ENCODE data around the gene TENM3. TPM values are rescaled to one million over a fixed set of nuclear protein-coding genes. Genes with fewer than 3 reads are reported as not detected.

TENM3 gene
- total and polyA plus RNA-seq, 2 donors from 2014 or later = 0.58 to 6.8 TPM

GRCh38 chr4:182252220-182252619 is 9.0 kb downstream of the TENM3 start:
- Histone ChIP-seq H3K27ac (ENCODE audit: low read depth in 2 of 2, low read length in 2 of 2) (no peak overlapping the region), H3K4me3 (ENCODE audit: low read length in 3 of 3) (no peak overlapping the region), H3K36me3 (ENCODE audit: control insufficient read depth in 2 of 3, insufficient read depth in 3 of 3, low read length in 3 of 3) (no peaks in the 10 kb centered on the region), H3K27me3 (ENCODE audit: control insufficient read depth, insufficient read depth, low read length) (no peaks in the 10 kb centered on the region), H3K9me3 (ENCODE audit: control insufficient read depth in 2 of 3, insufficient read depth in 1 of 3, low read length in 3 of 3) (no peaks in the 10 kb centered on the region), H3K9ac (ENCODE audit: low read length in 3 of 3) (no peak overlapping the region), H3K4me1 (ENCODE audit: control insufficient read depth in 2 of 3, insufficient read depth in 2 of 3, low read depth in 1 of 3, low read length in 3 of 3) (no peaks in the 10 kb centered on the region)
- no peak for TF ChIP-seq CTCF (IDR thresholded peaks at IDR 0.05; ENCODE audit: borderline replicate concordance, extremely low read depth, insufficient read depth)
- DNase-seq = no peak
- intact Hi-C loops (cut with DNase I) = no loop called here
- no peak for FAIRE-seq

GRCh38 chr4:182254026-182254780 is 11.0 kb downstream of the TENM3 start:
- H3K4me1 ChIP-seq (ENCODE audit: control insufficient read depth in 2 of 3, insufficient read depth in 2 of 3, low read depth in 1 of 3, low read length in 3 of 3) = no peaks in the 10 kb centered on the region
- H3K27ac ChIP-seq (ENCODE audit: low read depth in 2 of 2, low read length in 2 of 2) = no peak overlapping the region
- intact Hi-C loops (cut with DNase I) = no loop called here
- H3K27me3 ChIP-seq (ENCODE audit: control insufficient read depth, insufficient read depth, low read length) = no peaks in the 10 kb centered on the region
- FAIRE-seq (no peak), DNase-seq (no peak)
- H3K9me3 ChIP-seq (ENCODE audit: control insufficient read depth in 2 of 3, insufficient read depth in 1 of 3, low read length in 3 of 3) = no peaks in the 10 kb centered on the region
- H3K9ac ChIP-seq (ENCODE audit: low read length in 3 of 3) = no peak overlapping the region
- no peak for TF ChIP-seq CTCF (IDR thresholded peaks at IDR 0.05; ENCODE audit: borderline replicate concordance, extremely low read depth, insufficient read depth)
- H3K36me3 ChIP-seq (ENCODE audit: control insufficient read depth in 2 of 3, insufficient read depth in 3 of 3, low read length in 3 of 3) = no peaks in the 10 kb centered on the region
- no peak overlapping the region for H3K4me3 ChIP-seq (ENCODE audit: low read length in 3 of 3)

- H3K4me3 ChIP-seq (ENCODE audit: low read length in 3 of 3) = no peak overlapping the region
- H3K4me1 ChIP-seq (ENCODE audit: control insufficient read depth in 2 of 3, insufficient read depth in 2 of 3, low read depth in 1 of 3, low read length in 3 of 3) = no peaks in the 10 kb centered on the region
- TF ChIP-seq CTCF (IDR thresholded peaks at IDR 0.05; ENCODE audit: borderline replicate concordance, extremely low read depth, insufficient read depth) = no peak
- H3K9ac ChIP-seq (ENCODE audit: low read length in 3 of 3) = no peak overlapping the region
- FAIRE-seq (no peak), DNase-seq (no peak)
- no peaks in the 10 kb centered on the region for H3K27me3 ChIP-seq (ENCODE audit: control insufficient read depth, insufficient read depth, low read length)
- H3K27ac ChIP-seq (ENCODE audit: low read depth in 2 of 2, low read length in 2 of 2) = no peak overlapping the region
- no peaks in the 10 kb centered on the region for H3K36me3 ChIP-seq (ENCODE audit: control insufficient read depth in 2 of 3, insufficient read depth in 3 of 3, low read length in 3 of 3)
- no peaks in the 10 kb centered on the region for H3K9me3 ChIP-seq (ENCODE audit: control insufficient read depth in 2 of 3, insufficient read depth in 1 of 3, low read length in 3 of 3)
- intact Hi-C loops (cut with DNase I) = no loop called here
These were observed 12.4 kb downstream of the TENM3 start for GRCh38 chr4:182255441-182256190.
